GM10847 (cell line): ENCODE data around the gene HSPA1L.

Experiments
- POLR2A ChIP-seq: IDR thresholded peaks from 2 replicates; pipeline ENCODE4 v1.6.1; 2011; ENCODE audit not compliant: insufficient read length; ENCODE audit errors: extremely low read depth

Gene HSPA1L

DNA sequence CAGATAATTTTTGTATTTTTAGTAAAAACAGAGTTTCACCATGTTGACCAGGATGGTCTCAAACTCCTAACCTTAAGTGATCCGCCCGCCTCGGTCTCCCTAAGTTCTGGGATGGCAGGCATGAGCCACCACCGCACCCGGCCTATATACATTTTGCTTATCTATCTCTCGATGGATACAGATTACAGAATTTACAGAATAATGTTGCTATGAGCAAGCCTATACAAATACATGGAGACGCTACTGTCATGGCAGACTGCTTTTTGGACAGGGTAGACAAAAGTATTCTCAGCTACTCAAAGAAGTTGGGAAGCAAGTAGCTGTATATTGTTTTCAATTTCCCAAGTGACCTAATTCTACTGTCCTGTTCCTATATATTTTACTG, 1.6 kb downstream of the HSPA1L start:
- no peak for TF ChIP-seq POLR2A

- TF ChIP-seq POLR2A: no peak
Measured at GRCh38 chr6:31811645-31812044, 3.4 kb downstream of the HSPA1L start.

- peak; percentile 85 for TF ChIP-seq POLR2A
Measured at GRCh38 chr6:31806470-31807272, 8.4 kb downstream of the HSPA1L start, which contains the start of gene LSM2. TSS of gene LSM2 (minus strand) at chr6:31806966. CDS start at chr6:31806757, 209 bp downstream.

GRCh38 chr6:31805939-31806469, 9.1 kb downstream of the HSPA1L start:
- TF ChIP-seq POLR2A: no peak

GRCh38 chr6:31799781-31800180, 15.3 kb downstream of the HSPA1L start:
- no peak for TF ChIP-seq POLR2A

- TF ChIP-seq POLR2A: no peak
Measured at GRCh38 chr6:31797588-31797987, 17.5 kb downstream of the HSPA1L start.

- TF ChIP-seq POLR2A: no peak
Measured at GRCh38 chr6:31796993-31797385, 18.1 kb downstream of the HSPA1L start.

DNA sequence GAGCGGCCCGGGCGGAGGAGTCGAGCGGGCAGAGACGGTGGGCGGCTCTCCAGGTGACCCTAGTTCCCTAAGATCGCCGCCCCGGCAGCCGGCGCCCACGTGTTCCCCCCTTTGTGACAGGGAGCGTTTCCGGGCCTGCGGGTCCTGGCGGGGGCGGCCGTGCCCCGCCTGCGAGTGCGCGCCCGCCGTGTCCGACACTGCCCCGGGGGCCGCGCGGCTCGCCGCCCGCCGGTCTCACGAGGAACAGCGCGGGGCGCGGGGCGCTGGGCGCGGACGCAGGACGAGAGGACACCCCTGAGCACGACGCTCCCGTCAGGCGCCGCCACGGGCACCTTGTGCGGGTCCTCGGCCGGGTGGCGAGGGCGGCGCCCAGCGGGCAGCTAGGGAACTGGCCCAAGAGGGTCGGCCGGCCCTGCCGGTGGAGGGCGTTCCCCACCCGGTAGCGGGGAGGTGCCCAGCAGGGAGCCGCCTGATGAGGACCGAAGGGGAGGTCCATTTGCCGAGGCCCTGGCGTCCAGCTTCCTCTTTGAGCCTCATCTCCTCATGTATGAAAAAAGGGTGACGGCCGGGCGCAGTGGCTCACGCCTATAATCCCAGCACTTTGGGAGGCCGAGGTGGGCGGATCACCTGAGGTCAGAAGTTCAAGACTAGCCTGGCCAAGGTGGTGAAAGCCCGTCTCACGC, 19.3 kb downstream of the HSPA1L start, which contains the start of gene VARS1:
VARS1 (minus strand) TSS at position 137 of the 683 bp plus-strand sequence. CDS start 535 bp downstream, outside the sequence.
- TF ChIP-seq POLR2A: peak; percentile 43

DNA sequence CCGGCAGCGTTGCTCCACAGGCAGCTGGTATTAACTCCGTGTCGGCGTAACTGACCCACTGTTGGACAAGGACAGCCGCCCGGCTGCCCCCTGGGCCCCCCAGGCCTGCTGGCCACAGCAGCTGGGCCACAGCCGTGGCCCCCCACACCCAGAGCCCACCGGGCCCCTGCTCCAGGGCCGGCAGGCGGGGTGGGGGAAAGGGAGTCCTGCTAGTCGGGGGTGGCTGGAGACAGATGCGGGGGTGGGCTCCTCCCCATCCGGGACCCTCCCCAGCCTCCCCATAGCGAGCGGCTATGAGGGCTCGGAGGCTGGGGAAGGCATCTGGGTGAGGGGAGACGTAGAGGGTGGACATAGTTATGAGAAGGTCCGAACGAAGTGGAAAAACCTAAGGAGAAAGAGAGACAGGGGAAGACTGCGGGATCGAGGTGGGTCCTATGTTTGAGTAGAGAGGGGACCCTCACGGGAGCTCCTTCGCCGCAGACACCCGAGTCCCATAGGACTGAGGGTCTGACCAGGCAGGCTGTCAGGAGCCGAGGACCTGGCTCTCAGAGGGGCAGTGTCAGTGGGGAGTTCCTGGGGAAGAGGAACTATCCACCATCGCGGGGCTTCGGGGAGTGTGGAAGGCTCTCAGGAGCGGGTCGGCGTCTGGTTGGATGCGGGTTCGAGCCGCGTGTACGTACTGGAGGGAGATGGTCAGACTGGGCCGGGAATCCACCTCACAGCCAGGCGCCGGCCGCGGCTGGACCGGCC, 20.0 kb downstream of the HSPA1L start:
- TF ChIP-seq POLR2A: no peak

DNA sequence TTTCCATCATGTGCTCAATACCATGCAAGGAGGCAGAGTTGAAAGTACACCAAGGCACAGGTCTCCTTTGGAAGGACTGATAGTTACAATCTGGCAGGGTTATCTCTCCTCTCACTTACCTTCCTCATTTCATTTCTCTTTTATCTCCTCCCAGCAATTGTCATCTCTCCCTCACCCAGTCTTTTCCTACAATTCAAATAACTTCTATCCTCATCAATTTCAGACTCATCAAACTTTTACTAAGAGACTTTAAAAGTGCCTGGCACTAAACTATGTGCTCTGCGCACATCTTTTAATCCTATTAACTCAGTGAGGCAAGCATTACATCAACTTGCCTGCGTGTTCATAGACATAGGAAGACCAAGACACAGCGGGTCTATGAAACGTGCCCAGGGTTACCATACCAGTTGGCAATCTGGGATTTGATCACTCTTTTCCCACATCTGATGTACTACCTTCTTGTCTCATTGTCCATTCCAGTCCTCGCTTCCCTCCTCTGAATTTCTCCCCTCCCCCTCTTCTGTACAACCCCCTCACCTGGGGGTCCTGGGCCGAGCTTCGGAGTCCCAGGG, 20.7 kb downstream of the HSPA1L start:
- TF ChIP-seq POLR2A: no peak

GRCh38 chr6:31792761-31793171, 22.3 kb downstream of the HSPA1L start:
- no peak for TF ChIP-seq POLR2A

DNA sequence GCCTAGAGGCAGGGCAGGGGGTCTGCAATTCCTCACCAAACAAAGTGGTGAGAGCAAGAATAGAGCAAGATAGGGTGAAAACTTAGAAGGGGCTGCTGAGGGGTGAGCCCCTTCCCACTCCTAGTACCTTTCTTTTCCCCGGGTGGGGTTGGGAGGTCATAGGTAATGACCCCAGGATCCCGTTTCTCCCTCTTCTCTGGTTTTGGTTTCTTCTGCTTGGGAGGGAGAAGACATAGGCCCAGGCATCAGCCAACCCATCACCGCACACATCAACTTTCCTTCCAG, 23.1 kb downstream of the HSPA1L start:
- no peak for TF ChIP-seq POLR2A

DNA sequence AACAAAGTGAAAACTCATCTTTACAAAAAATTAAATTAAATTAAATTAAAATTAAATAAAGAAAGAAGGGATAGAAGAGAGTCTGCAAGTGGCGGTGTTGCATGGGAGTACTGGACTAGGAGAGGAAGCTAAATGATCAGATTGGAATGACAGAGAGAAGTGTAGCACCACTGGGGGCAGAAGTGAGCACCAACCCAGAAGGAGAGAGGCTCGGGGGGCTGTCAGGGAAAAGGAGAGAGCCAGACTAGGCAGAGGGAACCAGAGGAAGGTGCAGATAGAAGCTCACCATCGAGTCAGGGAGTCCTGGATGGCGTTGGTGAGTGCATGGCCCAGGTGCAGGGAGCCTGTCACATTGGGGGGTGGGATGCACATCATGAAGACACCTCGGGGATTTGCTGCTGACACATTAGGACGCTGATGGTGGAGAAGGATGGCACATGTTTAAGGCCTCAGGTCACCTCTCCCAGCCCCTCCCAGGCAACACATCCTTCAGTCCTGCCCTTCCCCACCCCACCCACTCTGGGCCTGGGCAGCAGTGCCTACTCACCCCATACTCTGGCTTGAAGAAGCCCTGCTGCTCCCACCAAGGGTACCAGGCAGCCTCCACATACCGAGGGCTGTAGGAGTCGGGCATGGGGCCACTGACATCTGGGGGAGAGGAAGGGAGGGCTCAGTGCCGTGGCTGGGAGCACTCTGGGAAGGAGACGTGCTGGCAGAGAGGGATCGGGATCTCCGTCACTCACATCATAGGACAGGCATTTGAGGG, 23.6 kb downstream of the HSPA1L start:
- no peak for TF ChIP-seq POLR2A

DNA sequence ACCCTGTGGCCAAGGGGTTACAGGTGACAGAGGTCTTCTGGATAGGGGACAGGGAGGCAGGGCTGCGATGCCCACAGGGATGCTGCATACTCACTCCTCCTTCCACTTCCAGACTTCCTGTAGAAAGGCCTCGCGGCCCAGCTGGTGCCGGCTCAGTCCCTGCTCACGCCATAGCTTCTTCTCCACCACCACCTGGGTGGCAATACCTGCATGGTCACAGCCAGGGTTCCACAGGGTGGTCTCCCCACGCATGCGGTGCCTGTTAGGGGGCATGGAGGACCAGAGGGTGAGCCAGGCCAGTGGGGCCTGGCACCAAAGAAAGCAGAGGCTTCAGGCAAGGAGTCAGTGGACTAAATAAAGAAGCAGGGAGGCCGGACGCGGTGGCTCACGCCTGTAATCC, 29.6 kb downstream of the HSPA1L start:
- TF ChIP-seq POLR2A: no peak
